AG09309 (cell line): ENCODE data around the gene GFOD2.
"Not testable (repeated sequence)": the region's sequence is repeated elsewhere in the genome, so short reads cannot be mapped to it uniquely, and the experiment has no call there.

Experiments
- DNase-seq: peaks from one replicate; pipeline ENCODE4 v3.0.0-alpha.2; 2010; ENCODE audit warnings: low read depth
- H3K4me3 ChIP-seq: 2 replicates; pipeline ENCODE4 v1.5.1; 2011; ENCODE audit warnings: mild to moderate bottlenecking, low read depth, low read length, moderate library complexity; ENCODE audit not compliant: control insufficient read depth
- CTCF ChIP-seq: IDR thresholded peaks from 2 replicates; pipeline ENCODE4 v1.5.1; 2011; ENCODE audit warnings: mild to moderate bottlenecking, low read depth, low read length, inconsistent platforms; ENCODE audit not compliant: insufficient read depth, control insufficient read depth; ENCODE audit errors: missing control alignments

Gene GFOD2

GRCh38 chr16:67761924-67762323 lies 42.8 kb upstream of the GFOD2 start:
- no peak overlapping the region for H3K4me3 ChIP-seq
- DNase-seq = no peak
- TF ChIP-seq CTCF = no peak

GRCh38 chr16:67760956-67761230 lies 41.8 kb upstream of the GFOD2 start:
- no peak for DNase-seq
- no peak for TF ChIP-seq CTCF
- no peak overlapping the region for H3K4me3 ChIP-seq

- DNase-seq = no peak
- no peak overlapping the region for H3K4me3 ChIP-seq
- TF ChIP-seq CTCF = no peak
Observed at GRCh38 chr16:67760206-67760955, 41.3 kb upstream of the GFOD2 start.

GRCh38 chr16:67758966-67759365 lies 39.9 kb upstream of the GFOD2 start:
- no peak overlapping the region for H3K4me3 ChIP-seq
- DNase-seq = no peak
- TF ChIP-seq CTCF = no peak

- no peak overlapping the region for H3K4me3 ChIP-seq
- no peak for DNase-seq
- no peak for TF ChIP-seq CTCF
Observed at GRCh38 chr16:67758006-67758405, 38.9 kb upstream of the GFOD2 start.

- TF ChIP-seq CTCF = no peak
- no peak overlapping the region for H3K4me3 ChIP-seq
- DNase-seq = no peak
Observed at GRCh38 chr16:67752641-67753040, 33.5 kb upstream of the GFOD2 start.

- not testable (repeated sequence) for H3K4me3 ChIP-seq, DNase-seq
Observed at GRCh38 chr16:67751331-67751730, 32.2 kb upstream of the GFOD2 start.
